Activated naive CD4-positive, alpha-beta T cell treated with anti-CD3 and anti-CD28 coated beads, Interleukin-2, amount 50 U/mL, for 24 hours (primary cell): ENCODE measurements around the gene HOXC5.

Experiments used
- H3K27ac Mint-ChIP-seq: one replicate; pipeline ENCODE4 v1.8.0; 2021; ENCODE audit warnings: mild to moderate bottlenecking, mixed read lengths
- H3K27me3 Mint-ChIP-seq: one replicate; pipeline ENCODE4 v1.8.0; 2021; ENCODE audit warnings: mixed read lengths
- H3K36me3 Mint-ChIP-seq: one replicate; pipeline ENCODE4 v1.8.0; 2021; ENCODE audit warnings: mixed read lengths
- H3K4me1 Mint-ChIP-seq: one replicate; pipeline ENCODE4 v1.8.0; 2021; ENCODE audit warnings: mixed read lengths
- H3K4me3 Mint-ChIP-seq: one replicate; pipeline ENCODE4 v1.8.0; 2021; ENCODE audit warnings: mild to moderate bottlenecking, mixed read lengths
- H3K9me3 Mint-ChIP-seq: one replicate; pipeline ENCODE4 v1.8.0; 2021; ENCODE audit warnings: mixed read lengths

Gene HOXC5

DNA sequence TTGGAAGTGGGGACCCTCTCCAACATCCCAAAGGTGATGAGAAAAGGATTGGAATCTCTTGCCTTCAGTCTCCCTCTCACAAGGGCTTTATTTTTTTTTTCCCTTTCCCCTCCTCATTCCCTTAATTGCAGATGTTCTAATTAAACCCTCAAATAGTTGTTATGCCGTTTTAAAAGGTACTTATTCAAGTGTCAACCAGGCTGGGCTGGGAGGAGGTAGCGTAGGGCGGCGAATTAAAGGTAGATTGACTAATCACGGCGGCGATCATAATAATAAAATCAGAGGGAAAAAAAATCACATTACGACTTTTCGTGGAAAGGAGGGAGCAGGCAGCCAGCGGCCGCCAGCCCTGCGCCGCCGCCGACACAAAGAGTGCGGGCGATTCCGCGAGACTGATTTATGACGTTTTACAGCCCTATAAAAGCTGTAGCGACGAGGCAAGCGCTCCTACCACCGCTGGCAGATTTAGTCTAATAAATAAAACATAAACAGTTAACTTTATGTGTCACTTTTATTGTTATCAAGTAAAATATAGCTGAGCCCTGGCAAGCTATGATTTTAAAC, 19.1 kb downstream of the HOXC5 start:
- Mint-ChIP-seq H3K4me3 (peak overlapping the region; percentile 3), H3K36me3 (no peaks in the 10 kb centered on the region), H3K4me1 (peaks cover 43% of the 10 kb centered on the region), H3K27me3 (peaks cover 72% of the 10 kb centered on the region), H3K27ac (no peak overlapping the region), H3K9me3 (no peaks in the 10 kb centered on the region)

DNA sequence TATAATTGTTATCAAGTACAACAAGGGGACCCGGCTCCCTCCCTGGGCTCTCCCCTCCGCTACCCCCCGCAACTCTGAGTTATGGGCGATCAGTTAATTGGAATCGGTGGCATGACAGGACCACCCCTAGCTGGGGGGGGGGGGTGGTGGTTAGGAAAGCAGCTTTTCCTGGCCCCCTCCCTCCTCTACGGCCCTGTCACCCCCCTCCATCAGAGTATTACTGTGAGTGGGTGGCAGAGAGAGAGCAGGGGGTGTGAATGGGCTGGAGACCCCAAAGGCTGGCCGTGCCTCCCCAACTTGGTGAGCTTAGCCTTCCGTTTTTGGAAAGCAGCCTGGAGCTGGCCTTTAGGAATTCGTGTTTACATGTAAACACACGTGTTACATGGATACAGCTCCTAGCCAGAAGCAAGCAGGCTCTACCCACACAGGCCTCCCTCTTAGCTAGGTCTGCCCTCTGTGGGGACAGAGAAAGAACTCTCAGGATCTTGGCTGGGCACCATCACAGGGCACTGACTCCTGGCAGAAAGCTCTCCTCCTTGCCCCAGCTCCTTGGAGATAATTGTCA, 19.7 kb downstream of the HOXC5 start:
- H3K36me3 Mint-ChIP-seq: no peaks in the 10 kb centered on the region
- no peaks in the 10 kb centered on the region for H3K9me3 Mint-ChIP-seq
- H3K27me3 Mint-ChIP-seq: peaks cover 75% of the 10 kb centered on the region
- peak overlapping the region; percentile 30 for H3K4me3 Mint-ChIP-seq
- peak overlapping the region; percentile 30 for H3K27ac Mint-ChIP-seq
- peaks cover 40% of the 10 kb centered on the region for H3K4me1 Mint-ChIP-seq

DNA sequence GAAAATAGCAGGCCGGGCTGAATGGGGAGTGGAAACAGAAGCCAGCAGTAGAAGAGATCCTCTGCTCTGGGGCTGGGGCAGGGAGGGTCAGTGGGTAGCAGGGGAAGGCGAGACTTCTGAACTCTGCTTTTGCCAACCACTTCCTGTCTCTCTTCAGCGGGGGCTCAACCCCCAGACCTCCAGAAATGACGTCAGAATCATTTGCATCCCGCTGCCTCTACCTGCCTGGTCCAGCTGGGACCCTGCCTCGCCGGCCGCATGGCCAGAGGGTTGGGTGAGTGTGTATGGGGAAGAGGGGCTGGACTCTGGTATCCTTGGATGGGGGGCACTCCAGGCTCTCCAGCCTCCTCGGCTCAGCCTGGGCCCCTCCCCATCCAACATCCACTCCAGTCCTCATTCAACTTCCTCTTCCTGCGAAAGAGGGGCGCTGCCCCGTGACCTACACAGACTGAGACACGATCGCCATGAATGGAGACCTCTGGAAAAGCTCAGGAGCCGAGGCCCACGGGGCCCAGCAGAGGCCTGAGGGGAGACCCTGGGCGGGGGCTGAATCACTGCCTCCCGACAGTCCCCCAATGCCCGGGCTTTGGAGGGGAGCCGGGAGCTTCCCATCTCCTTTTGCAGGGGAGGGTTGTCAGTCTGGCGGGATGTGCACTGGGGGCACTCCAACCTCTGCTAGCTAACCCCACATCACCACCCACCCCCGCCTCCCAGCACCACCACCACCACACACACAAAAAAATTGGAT, 20.3 kb downstream of the HOXC5 start:
- Mint-ChIP-seq H3K4me3 (peak overlapping the region; percentile 52), H3K36me3 (no peaks in the 10 kb centered on the region), H3K27me3 (peaks cover 72% of the 10 kb centered on the region), H3K9me3 (no peaks in the 10 kb centered on the region), H3K4me1 (peaks cover 37% of the 10 kb centered on the region), H3K27ac (peak overlapping the region; percentile 30)

DNA sequence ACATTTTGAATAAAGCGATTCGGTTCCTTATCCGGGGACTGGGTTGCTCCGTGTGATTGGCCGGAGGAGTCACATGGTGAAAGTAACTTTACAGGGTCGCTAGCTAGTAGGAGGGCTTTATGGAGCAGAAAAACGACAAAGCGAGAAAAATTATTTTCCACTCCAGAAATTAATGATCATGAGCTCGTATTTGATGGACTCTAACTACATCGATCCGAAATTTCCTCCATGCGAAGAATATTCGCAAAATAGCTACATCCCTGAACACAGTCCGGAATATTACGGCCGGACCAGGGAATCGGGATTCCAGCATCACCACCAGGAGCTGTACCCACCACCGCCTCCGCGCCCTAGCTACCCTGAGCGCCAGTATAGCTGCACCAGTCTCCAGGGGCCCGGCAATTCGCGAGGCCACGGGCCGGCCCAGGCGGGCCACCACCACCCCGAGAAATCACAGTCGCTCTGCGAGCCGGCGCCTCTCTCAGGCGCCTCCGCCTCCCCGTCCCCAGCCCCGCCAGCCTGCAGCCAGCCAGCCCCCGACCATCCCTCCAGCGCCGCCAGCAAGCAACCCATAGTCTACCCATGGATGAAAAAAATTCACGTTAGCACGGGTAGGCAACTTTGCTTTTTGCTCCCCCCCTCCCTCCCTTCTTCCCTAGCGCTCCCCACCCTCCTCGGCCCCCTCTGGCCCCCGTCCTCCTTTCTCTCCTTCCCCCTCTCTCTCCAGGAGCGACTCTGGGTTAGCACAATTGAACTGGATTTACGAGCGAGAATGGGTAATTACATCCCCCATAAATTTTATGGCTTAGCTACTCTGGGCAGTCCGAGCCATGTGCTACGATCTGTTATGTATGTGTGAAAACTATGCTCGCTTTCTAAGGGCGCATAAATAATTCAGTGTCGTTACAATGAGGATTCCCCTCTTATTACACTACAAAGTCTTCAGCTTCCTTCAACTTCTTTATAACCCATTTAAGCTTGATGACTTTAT, 21.2 kb downstream of the HOXC5 start, which contains the start of gene HOXC4:
HOXC4 (plus strand) TSS at position 85 of the 991 bp plus-strand sequence; CDS start at position 173, 88 bp downstream.
- Mint-ChIP-seq H3K4me1 (peaks cover 37% of the 10 kb centered on the region), H3K36me3 (no peaks in the 10 kb centered on the region), H3K27ac (peak within 1 kb of the TSS; percentile 35)

DNA sequence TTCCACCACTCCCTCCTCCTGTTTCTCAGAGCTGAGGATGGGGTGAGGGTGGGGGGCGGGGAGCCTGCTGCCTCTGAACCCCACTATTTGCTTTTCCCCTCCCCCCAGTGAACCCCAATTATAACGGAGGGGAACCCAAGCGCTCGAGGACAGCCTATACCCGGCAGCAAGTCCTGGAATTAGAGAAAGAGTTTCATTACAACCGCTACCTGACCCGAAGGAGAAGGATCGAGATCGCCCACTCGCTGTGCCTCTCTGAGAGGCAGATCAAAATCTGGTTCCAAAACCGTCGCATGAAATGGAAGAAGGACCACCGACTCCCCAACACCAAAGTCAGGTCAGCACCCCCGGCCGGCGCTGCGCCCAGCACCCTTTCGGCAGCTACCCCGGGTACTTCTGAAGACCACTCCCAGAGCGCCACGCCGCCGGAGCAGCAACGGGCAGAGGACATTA, 21.9 kb downstream of the HOXC5 start:
- Mint-ChIP-seq H3K27me3 (peaks cover 71% of the 10 kb centered on the region), H3K4me1 (peaks cover 36% of the 10 kb centered on the region), H3K27ac (no peak overlapping the region), H3K36me3 (no peaks in the 10 kb centered on the region), H3K4me3 (no peak overlapping the region), H3K9me3 (no peaks in the 10 kb centered on the region)

More for the DNA sequence above, 21.2 kb downstream of the HOXC5 start, which contains the start of gene HOXC4:
- H3K27me3 Mint-ChIP-seq: peaks cover 71% of the 10 kb centered on the region
- H3K9me3 Mint-ChIP-seq: no peaks in the 10 kb centered on the region
- peak within 1 kb of the TSS; percentile 67 for H3K4me3 Mint-ChIP-seq

DNA sequence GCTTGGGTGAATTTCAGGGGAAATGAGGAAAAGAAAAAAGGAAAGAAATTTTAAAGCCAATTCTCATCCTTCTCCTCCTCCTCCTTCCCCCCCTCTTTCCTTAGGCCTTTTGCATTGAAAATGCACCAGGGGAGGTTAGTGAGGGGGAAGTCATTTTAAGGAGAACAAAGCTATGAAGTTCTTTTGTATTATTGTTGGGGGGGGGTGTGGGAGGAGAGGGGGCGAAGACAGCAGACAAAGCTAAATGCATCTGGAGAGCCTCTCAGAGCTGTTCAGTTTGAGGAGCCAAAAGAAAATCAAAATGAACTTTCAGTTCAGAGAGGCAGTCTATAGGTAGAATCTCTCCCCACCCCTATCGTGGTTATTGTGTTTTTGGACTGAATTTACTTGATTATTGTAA, 22.7 kb downstream of the HOXC5 start:
- Mint-ChIP-seq H3K4me3 (no peak overlapping the region), H3K27me3 (peaks cover 68% of the 10 kb centered on the region), H3K27ac (no peak overlapping the region), H3K4me1 (peaks cover 29% of the 10 kb centered on the region), H3K9me3 (no peaks in the 10 kb centered on the region), H3K36me3 (no peaks in the 10 kb centered on the region)

DNA sequence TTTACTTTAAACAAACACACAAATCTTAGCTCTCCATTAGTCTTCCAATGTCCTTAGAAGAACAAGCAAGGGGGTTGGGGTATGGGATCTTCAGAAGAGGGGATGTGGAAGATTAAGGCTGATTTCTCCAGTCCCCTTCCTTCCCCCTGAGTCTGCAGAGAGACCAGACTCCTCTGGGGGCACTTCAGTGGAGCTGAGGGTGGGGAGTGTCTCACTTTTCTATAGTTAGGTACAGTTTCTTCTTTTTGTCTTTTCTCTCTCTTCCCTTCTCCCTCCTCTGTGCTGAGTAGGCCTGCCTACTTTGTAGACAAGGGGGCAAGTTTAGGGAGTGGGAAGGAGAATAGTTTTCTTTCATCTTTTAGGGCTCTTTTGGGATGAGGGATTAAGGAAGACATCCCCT, 23.3 kb downstream of the HOXC5 start:
- Mint-ChIP-seq H3K4me3 (no peak overlapping the region), H3K36me3 (no peaks in the 10 kb centered on the region)

DNA sequence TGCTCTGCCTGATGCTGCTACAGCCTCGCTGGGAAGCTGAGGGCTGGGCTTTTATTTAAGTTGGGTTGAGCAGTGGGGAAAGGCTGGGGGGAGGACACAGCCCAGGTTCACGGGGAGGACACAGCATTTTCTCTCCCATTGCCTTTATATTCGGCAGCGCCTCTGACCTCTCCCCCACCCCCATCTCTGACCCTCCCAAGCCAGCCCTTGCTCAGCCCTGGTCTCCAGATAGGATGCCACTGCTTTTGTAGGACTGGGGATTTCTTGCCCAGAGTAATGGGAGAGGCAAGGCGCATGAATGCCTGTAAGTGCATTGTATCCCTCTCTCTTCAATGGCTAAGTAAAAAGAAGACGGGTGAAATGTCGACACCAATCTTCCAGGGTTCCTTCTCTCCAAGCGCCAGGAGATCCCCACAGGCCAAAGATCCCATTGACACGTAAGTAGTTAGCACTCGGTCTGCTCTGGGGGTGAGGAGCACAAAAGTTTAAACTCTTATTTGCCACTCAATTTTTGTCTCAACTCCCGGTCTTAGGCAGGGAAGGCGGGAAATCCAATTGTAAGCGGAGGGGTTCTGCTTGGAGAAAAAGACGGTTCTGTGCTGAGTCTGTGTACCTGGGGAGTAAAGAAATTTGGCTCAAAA, 25.4 kb downstream of the HOXC5 start:
- Mint-ChIP-seq H3K36me3 (no peaks in the 10 kb centered on the region), H3K4me1 (peaks cover 12% of the 10 kb centered on the region), H3K4me3 (no peak overlapping the region), H3K9me3 (no peaks in the 10 kb centered on the region), H3K27ac (no peak overlapping the region), H3K27me3 (peaks cover 67% of the 10 kb centered on the region)

More for the DNA sequence above, 23.3 kb downstream of the HOXC5 start:
- Mint-ChIP-seq H3K4me1 (peaks cover 27% of the 10 kb centered on the region), H3K9me3 (no peaks in the 10 kb centered on the region), H3K27me3 (peaks cover 69% of the 10 kb centered on the region), H3K27ac (no peak overlapping the region)

DNA sequence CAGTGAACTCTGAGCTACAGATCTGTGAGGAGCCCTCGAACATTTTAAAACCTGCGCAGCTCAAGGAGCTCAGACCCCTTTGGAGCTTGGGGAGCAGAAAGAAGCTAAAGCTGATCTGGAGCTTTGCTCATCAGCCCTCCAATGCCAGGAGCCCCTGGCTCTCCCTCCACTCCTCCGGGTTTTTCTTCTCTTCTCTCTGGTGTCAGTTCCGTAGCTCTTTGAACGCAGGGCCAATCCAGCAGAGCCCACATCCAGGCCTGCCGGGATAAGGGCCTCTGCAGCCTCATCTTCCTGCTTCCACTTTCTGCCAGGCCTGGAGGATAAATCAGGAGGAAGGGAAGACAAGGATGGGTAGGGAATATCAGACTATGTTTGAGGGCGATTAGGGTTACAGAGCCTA, 26.8 kb downstream of the HOXC5 start:
- Mint-ChIP-seq H3K27me3 (peaks cover 64% of the 10 kb centered on the region), H3K36me3 (no peaks in the 10 kb centered on the region), H3K9me3 (no peaks in the 10 kb centered on the region)

DNA sequence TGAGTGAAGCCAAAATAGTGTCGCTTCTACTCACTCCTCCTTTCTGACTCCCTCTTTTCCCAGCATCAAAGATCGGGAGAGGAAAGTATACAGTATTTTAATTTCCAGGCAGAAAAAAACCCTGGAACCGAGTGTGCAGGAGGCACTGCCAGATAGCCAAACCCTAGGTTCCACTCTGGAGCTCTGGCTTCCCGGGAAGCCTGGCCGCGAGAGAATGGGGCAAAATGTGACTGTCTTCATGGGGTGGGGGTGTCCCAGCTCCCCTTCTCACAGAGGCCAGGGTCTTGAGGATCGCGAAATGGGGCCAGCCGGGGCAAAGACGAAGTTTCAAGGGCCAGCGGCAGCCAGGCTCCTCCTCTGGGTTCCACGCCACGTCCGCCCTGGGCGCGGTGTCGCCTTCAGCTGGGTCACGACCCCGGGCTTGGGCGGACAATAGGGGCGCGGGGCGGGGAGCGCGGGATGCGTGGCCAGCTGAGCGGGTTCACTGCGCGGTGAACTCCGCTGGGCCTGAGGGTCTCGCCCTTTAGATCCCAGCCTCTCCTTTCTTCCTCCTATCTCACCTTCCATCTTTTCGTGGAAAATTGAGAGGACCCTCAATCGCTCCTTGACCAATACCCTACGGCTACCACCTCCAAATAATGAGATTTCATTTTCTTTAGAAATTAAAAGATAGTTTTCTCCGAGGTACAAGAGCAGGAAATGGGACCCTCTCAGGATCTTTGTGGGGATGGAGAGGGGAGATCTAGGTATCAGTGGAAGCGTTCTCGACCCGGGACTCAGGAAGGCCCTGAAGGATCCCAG, 27.5 kb downstream of the HOXC5 start:
- no peaks in the 10 kb centered on the region for H3K4me1 Mint-ChIP-seq
- no peaks in the 10 kb centered on the region for H3K36me3 Mint-ChIP-seq
- H3K27ac Mint-ChIP-seq: no peak overlapping the region
- no peaks in the 10 kb centered on the region for H3K9me3 Mint-ChIP-seq
- H3K27me3 Mint-ChIP-seq: peaks cover 62% of the 10 kb centered on the region
- no peak overlapping the region for H3K4me3 Mint-ChIP-seq

More for the DNA sequence above, 26.8 kb downstream of the HOXC5 start:
- H3K4me1 Mint-ChIP-seq: peaks cover 2% of the 10 kb centered on the region
- H3K4me3 Mint-ChIP-seq: no peak overlapping the region
- H3K27ac Mint-ChIP-seq: no peak overlapping the region

DNA sequence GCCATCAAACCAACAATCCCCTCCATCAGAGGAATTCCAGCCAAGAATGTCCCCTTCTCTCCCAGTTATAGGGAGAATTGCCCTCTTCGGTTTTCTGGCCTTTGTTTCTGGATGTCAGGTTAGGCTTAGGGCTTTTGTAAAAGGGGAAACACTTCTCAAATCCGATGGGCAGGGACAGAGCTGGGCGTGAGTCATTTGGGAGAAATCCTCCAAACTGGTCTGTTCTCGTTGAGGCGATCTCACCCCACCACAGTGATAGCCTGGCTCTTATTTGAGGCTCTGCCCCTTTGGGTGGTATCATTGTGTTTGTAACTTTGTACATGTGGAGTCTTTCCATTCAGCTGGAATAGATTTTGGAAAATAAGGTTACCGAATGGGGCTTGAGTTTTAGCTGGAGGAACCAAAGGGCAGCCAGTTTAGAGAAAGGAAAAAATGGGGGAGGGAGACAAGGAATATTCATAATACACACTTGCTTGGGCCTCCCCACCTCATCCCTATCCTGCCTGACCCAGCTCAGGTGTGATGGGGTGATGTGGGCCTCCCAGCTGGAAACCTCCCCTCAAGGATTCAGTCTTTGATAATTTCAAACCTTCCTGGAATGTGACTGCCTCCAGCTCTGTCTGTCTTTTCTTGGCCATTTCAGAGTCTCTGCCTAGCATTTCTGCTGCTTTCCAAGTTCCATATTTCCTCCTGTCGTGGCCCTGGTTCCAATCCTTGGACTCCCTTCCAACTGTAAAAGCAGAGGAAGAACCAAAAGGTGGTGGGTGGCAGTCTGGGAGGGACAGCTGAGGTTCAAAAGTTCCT, 28.3 kb downstream of the HOXC5 start:
- Mint-ChIP-seq H3K27ac (peak overlapping the region; percentile 55), H3K27me3 (peaks cover 60% of the 10 kb centered on the region), H3K9me3 (no peaks in the 10 kb centered on the region), H3K4me1 (no peaks in the 10 kb centered on the region), H3K4me3 (no peak overlapping the region), H3K36me3 (no peaks in the 10 kb centered on the region)

DNA sequence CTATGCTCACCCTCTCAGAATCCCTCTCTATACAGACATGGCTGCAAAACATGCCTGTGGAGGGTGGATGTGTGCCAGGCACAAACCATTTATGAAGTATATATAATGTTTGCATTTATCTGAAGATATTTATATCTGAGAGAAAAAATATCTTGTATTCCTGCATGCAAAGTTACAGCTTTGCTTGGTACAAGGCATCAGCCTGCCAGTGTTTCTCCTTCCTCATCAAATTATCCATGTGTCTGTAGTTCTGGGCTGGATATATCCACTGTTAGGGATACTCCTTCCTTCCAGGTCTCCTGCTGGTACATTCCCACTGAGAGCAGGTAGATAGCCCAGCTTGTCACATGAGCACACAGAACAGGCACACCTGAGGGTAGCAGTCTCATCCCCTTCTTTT, 32.8 kb downstream of the HOXC5 start:
- Mint-ChIP-seq H3K27me3 (peaks cover 39% of the 10 kb centered on the region), H3K4me1 (no peaks in the 10 kb centered on the region), H3K27ac (no peak overlapping the region), H3K4me3 (no peak overlapping the region), H3K9me3 (no peaks in the 10 kb centered on the region), H3K36me3 (no peaks in the 10 kb centered on the region)

DNA sequence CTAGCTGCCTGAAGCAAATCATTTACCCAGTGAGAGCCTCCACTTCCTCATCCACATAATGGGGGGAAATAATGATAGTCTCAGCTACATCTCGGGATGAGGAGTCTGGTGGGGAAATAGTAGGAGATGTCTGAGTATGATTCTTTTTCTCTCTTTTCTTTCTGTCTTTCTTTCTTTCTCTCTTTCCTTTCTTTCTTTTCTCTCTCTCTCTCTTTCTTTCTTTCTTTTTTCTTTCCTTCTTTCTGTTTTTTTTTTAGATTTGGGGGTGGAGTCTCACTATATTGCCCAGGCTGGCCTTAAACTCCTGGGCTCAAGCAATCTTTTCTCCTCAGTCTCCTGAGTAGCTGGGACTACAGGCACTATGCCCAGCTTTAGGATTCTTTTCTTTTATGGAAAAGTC, 33.6 kb downstream of the HOXC5 start:
- peaks cover 33% of the 10 kb centered on the region for H3K27me3 Mint-ChIP-seq
- no peaks in the 10 kb centered on the region for H3K36me3 Mint-ChIP-seq
- no peak overlapping the region for H3K27ac Mint-ChIP-seq
- no peaks in the 10 kb centered on the region for H3K4me1 Mint-ChIP-seq
- no peaks in the 10 kb centered on the region for H3K9me3 Mint-ChIP-seq
- no peak overlapping the region for H3K4me3 Mint-ChIP-seq
